HepG2 (cell line): ENCODE data around the gene SMARCD1. TPM values are rescaled to one million over a fixed set of nuclear protein-coding genes. Genes with fewer than 3 reads are reported as not detected.

ENCODE experiments used
- AFF4 ChIP-seq: sonication (generic); formaldehyde crosslinking; IDR thresholded peaks from 2 replicates; pipeline ENCODE4 v1.4.0; 2020; ENCODE audit warnings: missing genetic modification reagents
- AHR ChIP-seq: IDR thresholded peaks from 2 replicates; pipeline ENCODE4 v1.6.1; 2018; ENCODE audit warnings: missing genetic modification reagents, missing compliant biosample characterization
- CAMTA2 ChIP-seq: sonication (generic); formaldehyde crosslinking; IDR thresholded peaks from 2 replicates; pipeline ENCODE4 v1.4.0; 2020; ENCODE audit warnings: mild to moderate bottlenecking, missing genetic modification reagents, borderline replicate concordance
- CENPX ChIP-seq: sonication (generic); formaldehyde crosslinking; IDR thresholded peaks from 2 replicates; pipeline ENCODE4 v1.9.0; 2021; ENCODE audit warnings: mild to moderate bottlenecking, missing genetic modification reagents, moderate library complexity
- MLX ChIP-seq: IDR thresholded peaks from 2 replicates; pipeline ENCODE4 v1.6.1; 2016
- NFAT5 ChIP-seq: sonication (generic); formaldehyde crosslinking; IDR thresholded peaks from 2 replicates; pipeline ENCODE4 v1.4.0; 2020; ENCODE audit warnings: missing genetic modification reagents
- NFE2 ChIP-seq: sonication (generic); formaldehyde crosslinking; IDR thresholded peaks from 2 replicates; pipeline ENCODE4 v1.4.0; 2020; ENCODE audit warnings: missing genetic modification reagents
- ZBTB8A ChIP-seq: sonication (generic); formaldehyde crosslinking; IDR thresholded peaks from 2 replicates; pipeline ENCODE4 v1.4.0; 2020; ENCODE audit warnings: mild to moderate bottlenecking, low read depth, missing genetic modification reagents, borderline replicate concordance
- ZNF234 ChIP-seq: sonication (generic); formaldehyde crosslinking; conservative IDR thresholded peaks from 2 replicates; pipeline ENCODE4 v1.5.1; 2020; ENCODE audit warnings: mild to moderate bottlenecking, missing genetic modification reagents
- ZNF343 ChIP-seq: sonication (generic); formaldehyde crosslinking; IDR thresholded peaks from 2 replicates; pipeline ENCODE4 v1.4.0; 2020; ENCODE audit warnings: mild to moderate bottlenecking, missing genetic modification reagents
- ZNF44 ChIP-seq: sonication (generic); formaldehyde crosslinking; IDR thresholded peaks from 2 replicates; pipeline ENCODE4 v1.5.1; 2020; ENCODE audit warnings: mild to moderate bottlenecking, missing genetic modification reagents
- ZNF672 ChIP-seq: sonication (generic); formaldehyde crosslinking; IDR thresholded peaks from 2 replicates; pipeline ENCODE4 v1.8.1; 2022; ENCODE audit warnings: missing genetic modification reagents
- polyA plus RNA-seq, 8 experiments: library from polyadenylated mRNA; depleted of rRNA in 3 of 8; stranded (reverse) in 7 of 8; unstranded in 1 of 8; fragments of >200 nt; fragmentation: Illumina TruSeq in 4 of 8; extraction: Trizol in 4 of 8; gene quantifications; 2 replicates each; pipeline versions ENCODE4 v1.2.1 to v1.2.3, GENCODE V29; 2011 to 2016; ENCODE audit warnings: low read depth in 4 of 8, missing spikeins in 1 of 8, mixed read lengths in 1 of 8; ENCODE audit not compliant: insufficient read depth in 1 of 8
- total RNA-seq, 5 experiments: library from RNA; depleted of rRNA; stranded (reverse); fragments of >200 nt; fragmentation: Illumina TruSeq; extraction: Trizol; gene quantifications; 2 replicates each; pipeline ENCODE4 v1.2.3, GENCODE V29; 2016; ENCODE audit warnings: low read depth in 1 of 5

SMARCD1 gene
- total and polyA plus RNA-seq, 2 of the 13 experiments (the other 11 are each of a cell fraction or from before 2014, with no cell fraction given) = 51.7 to 54.6 TPM

GRCh38 chr12:50051101-50051806 lies 33.9 kb upstream of the SMARCD1 start (continued):
- TF ChIP-seq NFAT5 (CRISPR knock-in tag) = no peak
- TF ChIP-seq CAMTA2 = no peak
- TF ChIP-seq ZBTB8A (CRISPR knock-in tag) = no peak
- TF ChIP-seq MLX (CRISPR knock-in tag) = no peak
- no peak for TF ChIP-seq NFE2 (CRISPR knock-in tag)
- TF ChIP-seq AFF4 (CRISPR knock-in tag) = no peak
- TF ChIP-seq ZNF44 = no peak
- TF ChIP-seq ZNF234 = no peak
- TF ChIP-seq AHR (CRISPR knock-in tag) = no peak
- no peak for TF ChIP-seq ZNF672 (CRISPR knock-in tag)
- no peak for TF ChIP-seq ZNF343
- TF ChIP-seq CENPX (CRISPR knock-in tag) = no peak
